ENCODE results near the gene SPZ1.
"Not testable (repeated sequence)": the region's sequence is repeated elsewhere in the genome, so short reads cannot be mapped to it uniquely, and the experiment has no call there.

The SPZ1 gene

GRCh38 chr5:80288177-80288576 is 31.6 kb upstream of the SPZ1 start:
- no peaks in the 10 kb centered on the region for H3K9me3 ChIP-seq (ENCODE audit: insufficient read depth, low read length)
- TF ChIP-seq ZNF274 (IDR thresholded peaks at IDR 0.05; ENCODE audit: low read depth, low read length): no peak
- TF ChIP-seq SUZ12 (IDR thresholded peaks at IDR 0.05; ENCODE audit: extremely low read depth, insufficient read depth, insufficient read length): no peak
- no peak for TF ChIP-seq YY1 (IDR thresholded peaks at IDR 0.05; ENCODE audit: insufficient read depth, insufficient read length)
- no peaks in the 10 kb centered on the region for H3K4me1 ChIP-seq (ENCODE audit: insufficient read depth, insufficient read length)
- H3K9ac ChIP-seq (ENCODE audit: insufficient read length, low read depth): no peak overlapping the region
- H3K27me3 ChIP-seq (ENCODE audit: insufficient read depth, insufficient read length): no peaks in the 10 kb centered on the region
- H3K4me3 ChIP-seq (ENCODE audit: insufficient read length, low read depth): no peak overlapping the region
- no peaks in the 10 kb centered on the region for H3K36me3 ChIP-seq (ENCODE audit: insufficient read depth, insufficient read length, low read length)
- DNase-seq (ENCODE audit: low read depth, low spot score): no peak

- no peak overlapping the region for H3K9ac ChIP-seq (ENCODE audit: insufficient read length, low read depth)
- DNase-seq (ENCODE audit: low read depth, low spot score): no peak
- H3K36me3 ChIP-seq (ENCODE audit: insufficient read depth, insufficient read length, low read length): no peaks in the 10 kb centered on the region
- H3K4me1 ChIP-seq (ENCODE audit: insufficient read depth, insufficient read length): no peaks in the 10 kb centered on the region
- TF ChIP-seq YY1 (IDR thresholded peaks at IDR 0.05; ENCODE audit: insufficient read depth, insufficient read length) (no peak), SUZ12 (IDR thresholded peaks at IDR 0.05; ENCODE audit: extremely low read depth, insufficient read depth, insufficient read length) (no peak), ZNF274 (IDR thresholded peaks at IDR 0.05; ENCODE audit: low read depth, low read length) (no peak)
- no peaks in the 10 kb centered on the region for H3K27me3 ChIP-seq (ENCODE audit: insufficient read depth, insufficient read length)
- H3K4me3 ChIP-seq (ENCODE audit: insufficient read length, low read depth): no peak overlapping the region
- H3K9me3 ChIP-seq (ENCODE audit: insufficient read depth, low read length): no peaks in the 10 kb centered on the region
Measured at GRCh38 chr5:80289320-80289719, 30.5 kb upstream of the SPZ1 start.

GRCh38 chr5:80291761-80292160 is 28.0 kb upstream of the SPZ1 start:
- Histone ChIP-seq H3K9me3 (ENCODE audit: insufficient read depth, low read length) (no peaks in the 10 kb centered on the region), H3K4me3 (ENCODE audit: insufficient read length, low read depth) (no peak overlapping the region), H3K9ac (ENCODE audit: insufficient read length, low read depth) (no peak overlapping the region), H3K27me3 (ENCODE audit: insufficient read depth, insufficient read length) (no peaks in the 10 kb centered on the region), H3K4me1 (ENCODE audit: insufficient read depth, insufficient read length) (no peaks in the 10 kb centered on the region), H3K36me3 (ENCODE audit: insufficient read depth, insufficient read length, low read length) (no peaks in the 10 kb centered on the region)
- no peak for DNase-seq (ENCODE audit: low read depth, low spot score)
- TF ChIP-seq SUZ12 (IDR thresholded peaks at IDR 0.05; ENCODE audit: extremely low read depth, insufficient read depth, insufficient read length) (no peak), YY1 (IDR thresholded peaks at IDR 0.05; ENCODE audit: insufficient read depth, insufficient read length) (no peak), ZNF274 (IDR thresholded peaks at IDR 0.05; ENCODE audit: low read depth, low read length) (no peak)

DNA sequence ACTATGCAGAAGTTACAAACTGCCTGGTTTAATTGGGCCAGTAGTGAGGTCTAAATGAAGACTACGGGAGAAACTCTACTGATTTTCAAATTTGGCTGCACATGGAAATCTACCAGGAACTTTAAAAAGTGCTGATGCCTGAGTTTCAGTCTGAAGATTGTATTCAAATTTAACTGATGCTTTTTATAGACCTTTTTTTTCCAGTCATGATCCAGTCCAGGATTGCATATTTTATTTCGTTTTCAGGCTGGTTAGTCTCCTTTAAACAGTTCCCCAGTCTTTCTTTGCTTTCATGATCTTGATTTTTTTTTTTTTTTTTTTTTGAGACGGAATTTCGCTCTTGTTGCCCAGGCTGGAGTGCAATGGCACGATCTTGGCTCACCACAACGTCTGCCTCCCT is 23.7 kb upstream of the SPZ1 start:
- Histone ChIP-seq H3K36me3 (ENCODE audit: insufficient read depth, insufficient read length, low read length) (no peaks in the 10 kb centered on the region), H3K9ac (ENCODE audit: insufficient read length, low read depth) (no peak overlapping the region), H3K4me3 (ENCODE audit: insufficient read length, low read depth) (no peak overlapping the region), H3K4me1 (ENCODE audit: insufficient read depth, insufficient read length) (no peaks in the 10 kb centered on the region), H3K9me3 (ENCODE audit: insufficient read depth, low read length) (no peaks in the 10 kb centered on the region; the same call in 1 of the 2 replicates), H3K27me3 (ENCODE audit: insufficient read depth, insufficient read length) (no peaks in the 10 kb centered on the region)
- no peak for DNase-seq (ENCODE audit: low read depth, low spot score)
- TF ChIP-seq SUZ12 (IDR thresholded peaks at IDR 0.05; ENCODE audit: extremely low read depth, insufficient read depth, insufficient read length): no peak
- TF ChIP-seq ZNF274 (IDR thresholded peaks at IDR 0.05; ENCODE audit: low read depth, low read length): no peak
- no peak for TF ChIP-seq YY1 (IDR thresholded peaks at IDR 0.05; ENCODE audit: insufficient read depth, insufficient read length)

- H3K36me3 ChIP-seq (ENCODE audit: insufficient read depth, insufficient read length, low read length): no peaks in the 10 kb centered on the region
- no peak for DNase-seq (ENCODE audit: low read depth, low spot score)
- no peak for TF ChIP-seq YY1 (IDR thresholded peaks at IDR 0.05; ENCODE audit: insufficient read depth, insufficient read length)
- TF ChIP-seq SUZ12 (IDR thresholded peaks at IDR 0.05; ENCODE audit: extremely low read depth, insufficient read depth, insufficient read length): no peak
- no peak for TF ChIP-seq ZNF274 (IDR thresholded peaks at IDR 0.05; ENCODE audit: low read depth, low read length)
- no peaks in the 10 kb centered on the region for H3K27me3 ChIP-seq (ENCODE audit: insufficient read depth, insufficient read length)
- no peaks in the 10 kb centered on the region; the same call in 1 of the 2 replicates for H3K9me3 ChIP-seq (ENCODE audit: insufficient read depth, low read length)
- no peak overlapping the region for H3K4me3 ChIP-seq (ENCODE audit: insufficient read length, low read depth)
- no peaks in the 10 kb centered on the region for H3K4me1 ChIP-seq (ENCODE audit: insufficient read depth, insufficient read length)
- H3K9ac ChIP-seq (ENCODE audit: insufficient read length, low read depth): no peak overlapping the region
Measured at GRCh38 chr5:80299601-80300000, 20.2 kb upstream of the SPZ1 start.

- Histone ChIP-seq H3K36me3 (ENCODE audit: insufficient read depth, insufficient read length, low read length) (no peaks in the 10 kb centered on the region), H3K4me1 (ENCODE audit: insufficient read depth, insufficient read length) (no peaks in the 10 kb centered on the region), H3K9ac (ENCODE audit: insufficient read length, low read depth) (no peak overlapping the region), H3K9me3 (ENCODE audit: insufficient read depth, low read length) (no peaks in the 10 kb centered on the region; the same call in 1 of the 2 replicates), H3K27me3 (ENCODE audit: insufficient read depth, insufficient read length) (no peaks in the 10 kb centered on the region), H3K4me3 (ENCODE audit: insufficient read length, low read depth) (no peak overlapping the region)
- no peak for DNase-seq (ENCODE audit: low read depth, low spot score)
- TF ChIP-seq ZNF274 (IDR thresholded peaks at IDR 0.05; ENCODE audit: low read depth, low read length) (no peak), SUZ12 (IDR thresholded peaks at IDR 0.05; ENCODE audit: extremely low read depth, insufficient read depth, insufficient read length) (no peak), YY1 (IDR thresholded peaks at IDR 0.05; ENCODE audit: insufficient read depth, insufficient read length) (no peak)
Measured at GRCh38 chr5:80300125-80300524, 19.7 kb upstream of the SPZ1 start.

DNA sequence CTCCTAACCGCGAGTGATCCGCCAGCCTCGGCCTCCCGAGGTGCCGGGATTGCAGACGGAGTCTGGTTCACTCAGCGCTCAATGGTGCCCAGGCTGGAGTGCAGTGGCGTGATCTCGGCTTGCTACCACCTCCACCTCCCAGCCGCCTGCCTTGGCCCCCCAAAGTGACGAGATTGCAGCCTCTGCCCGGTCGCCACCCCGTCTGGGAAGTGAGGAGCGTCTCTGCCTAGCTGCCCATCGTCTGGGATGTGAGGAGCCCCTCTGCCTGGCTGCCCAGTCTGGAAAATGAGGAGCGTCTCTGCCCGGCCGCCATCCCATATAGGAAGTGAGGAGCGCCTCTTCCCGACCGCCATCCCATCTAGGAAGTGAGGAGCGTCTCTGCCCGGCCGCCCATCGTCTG is 19.0 kb upstream of the SPZ1 start:
- H3K4me1 ChIP-seq (ENCODE audit: insufficient read depth, insufficient read length); H3K36me3 ChIP-seq (ENCODE audit: insufficient read depth, insufficient read length, low read length); H3K27me3 ChIP-seq (ENCODE audit: insufficient read depth, insufficient read length); H3K9ac ChIP-seq (ENCODE audit: insufficient read length, low read depth); H3K4me3 ChIP-seq (ENCODE audit: insufficient read length, low read depth); H3K9me3 ChIP-seq (ENCODE audit: insufficient read depth, low read length); DNase-seq (ENCODE audit: low read depth, low spot score): not testable (repeated sequence)

DNA sequence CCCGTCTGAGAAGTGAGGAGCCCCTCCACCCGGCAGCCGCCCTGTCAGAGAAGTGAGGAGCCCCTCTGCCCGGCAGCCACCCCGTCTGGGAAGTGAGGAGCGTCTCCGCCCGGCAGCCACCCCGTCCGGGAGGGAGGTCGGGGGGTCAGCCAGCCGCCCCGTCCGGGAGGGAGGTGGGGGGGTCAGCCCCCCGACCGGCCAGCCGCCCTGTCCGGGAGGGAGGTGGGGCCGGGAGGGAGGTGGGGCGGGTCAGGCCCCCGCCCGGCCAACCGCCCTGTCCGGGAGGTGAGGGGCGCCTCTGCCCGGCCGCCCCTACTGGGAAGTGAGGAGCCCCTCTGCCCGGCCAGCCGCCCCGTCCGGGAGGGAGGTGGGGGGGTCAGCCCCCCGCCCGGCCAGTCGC is 18.5 kb upstream of the SPZ1 start:
- not testable (repeated sequence) for H3K9ac ChIP-seq (ENCODE audit: insufficient read length, low read depth); H3K27me3 ChIP-seq (ENCODE audit: insufficient read depth, insufficient read length); H3K4me1 ChIP-seq (ENCODE audit: insufficient read depth, insufficient read length); DNase-seq (ENCODE audit: low read depth, low spot score); H3K9me3 ChIP-seq (ENCODE audit: insufficient read depth, low read length); H3K4me3 ChIP-seq (ENCODE audit: insufficient read length, low read depth); H3K36me3 ChIP-seq (ENCODE audit: insufficient read depth, insufficient read length, low read length)
